Airway epithelial cell (primary cell): Measurements from ENCODE around the gene ACTRT2. TPM values are rescaled to one million over a fixed set of nuclear protein-coding genes. Genes with fewer than 3 reads are reported as not detected.

Experiments used
- total RNA-seq: library from RNA; depleted of rRNA; stranded (reverse); fragments of >200 nt; gene quantifications from 2 replicates; pipeline ENCODE4 v1.2.3, GENCODE V29; 2015

The ACTRT2 gene
- not detected in 2 replicates for total RNA-seq

GRCh38 chr1:3021233-3021671 lies at the start of gene ACTRT2:
Gene ACTRT2, plus strand, starts transcription at chr1:3021467. Its CDS starts 220 bp downstream, at chr1:3021687.

GRCh38 chr1:3068564-3069431 lies 47.5 kb downstream of the ACTRT2 start, which contains the start of gene PRDM16:
Gene PRDM16, plus strand, starts transcription at chr1:3069203. Its CDS starts 57 bp downstream, at chr1:3069260.

Other genes with a start within 250 kb of the ACTRT2 start
- 0.14 and 0.21 TPM in 2 replicates for gene TTC34, start 219.8 kb upstream of the ACTRT2 start, total RNA-seq
- gene PRDM16, start 47.7 kb downstream of the ACTRT2 start, total RNA-seq = 0.46 and 2.0 TPM in 2 replicates